GM19238 (cell line): ENCODE measurements around the gene ADD3.
A peak's percentile ranks its signal among the peaks of the same experiment; 100 is the strongest.

Experiments used
- DNase-seq: peaks from one replicate; pipeline ENCODE4 v3.0.0; 2011; ENCODE audit warnings: low spot score; ENCODE audit not compliant: insufficient read length

Gene ADD3

DNA sequence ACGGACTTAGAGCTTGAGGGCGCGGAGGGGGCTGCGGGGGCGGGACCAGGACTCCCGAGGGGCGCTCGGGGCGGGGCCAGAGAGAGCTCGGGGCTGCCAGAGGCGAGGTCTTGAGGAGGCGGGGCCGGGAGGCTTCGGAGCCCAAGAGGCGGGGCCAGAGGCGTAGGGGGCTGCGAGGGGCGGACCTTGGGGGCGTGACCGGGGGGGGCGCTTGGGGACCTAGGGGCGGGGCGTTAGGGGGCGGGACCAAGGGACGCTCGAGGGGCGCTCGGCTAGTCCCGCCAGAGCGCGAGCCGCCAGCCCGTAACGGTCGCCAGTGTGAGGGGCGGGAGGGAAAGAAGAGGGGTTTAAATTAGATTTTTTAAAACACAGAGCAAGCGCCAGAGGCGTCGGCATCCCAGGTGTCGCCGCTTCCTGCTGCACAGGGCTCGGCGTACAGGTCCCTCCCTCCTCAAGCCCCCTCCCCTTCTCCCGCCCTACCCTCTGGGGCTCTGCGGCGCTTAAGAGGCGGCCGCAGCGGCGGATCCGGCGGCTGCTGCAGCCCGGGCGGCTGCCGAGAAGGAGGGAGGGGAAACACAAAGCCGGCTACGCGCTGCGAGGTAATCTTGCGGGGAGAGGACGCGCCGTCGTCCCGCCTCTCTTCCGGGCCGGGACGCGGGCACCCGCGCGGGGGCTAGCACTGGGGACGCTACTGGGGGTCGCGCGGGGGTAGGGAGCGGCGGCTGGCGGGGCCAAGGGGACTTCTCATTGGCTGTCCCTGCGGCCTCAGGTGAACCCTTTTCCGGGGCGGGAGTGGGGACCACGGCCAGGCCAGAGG is at the start of gene ADD3:
Gene ADD3, plus strand, starts transcription at position 284 of the 817 bp plus-strand sequence. CDS start 92,670 bp downstream, outside the sequence.
- DNase-seq, result peak; percentile 81

- no peak for DNase-seq
Observed at GRCh38 chr10:109958059-109958458, 49.7 kb upstream of the ADD3 start.

DNA sequence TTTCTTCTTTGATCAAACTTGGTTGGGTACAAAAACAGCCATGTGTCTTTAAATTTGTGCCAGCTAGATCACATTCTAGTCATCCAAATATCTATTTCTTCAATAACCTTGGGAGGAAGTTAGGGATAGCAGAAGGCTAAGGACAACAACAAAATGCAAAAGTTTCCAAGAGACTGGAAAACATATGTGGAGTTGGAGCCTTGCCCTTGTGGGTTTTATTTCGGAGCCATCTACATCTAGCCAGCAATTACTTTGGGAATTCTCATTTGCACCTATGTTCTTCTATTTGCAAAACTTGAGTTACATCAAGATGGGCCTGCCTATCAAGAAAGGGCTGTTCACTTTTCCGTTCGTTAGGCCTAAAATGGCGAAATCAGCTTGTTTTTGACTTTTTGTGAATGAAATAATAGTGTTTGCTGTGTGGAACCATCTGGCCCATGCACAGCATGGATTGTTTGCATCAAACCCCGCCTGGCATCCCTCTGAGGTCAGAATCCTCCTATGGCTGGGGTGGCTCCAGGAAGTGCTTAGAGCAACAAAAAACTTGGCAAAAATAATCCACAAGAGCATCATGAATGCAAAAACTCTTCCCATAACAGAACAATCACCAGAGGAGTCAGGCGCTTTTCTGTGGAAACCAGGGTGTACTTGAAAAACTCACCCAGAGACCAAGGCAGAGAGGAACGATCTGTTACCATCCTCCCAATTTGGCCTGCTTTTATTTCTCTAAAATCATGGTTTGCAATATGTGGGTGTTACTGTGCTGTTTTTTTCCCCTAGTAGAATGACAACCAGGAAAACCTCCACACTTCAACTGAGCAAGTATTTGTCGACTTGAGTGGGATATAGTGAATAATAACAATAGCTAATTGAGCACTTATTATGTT is 48.3 kb upstream of the ADD3 start:
- DNase-seq, result no peak

DNA sequence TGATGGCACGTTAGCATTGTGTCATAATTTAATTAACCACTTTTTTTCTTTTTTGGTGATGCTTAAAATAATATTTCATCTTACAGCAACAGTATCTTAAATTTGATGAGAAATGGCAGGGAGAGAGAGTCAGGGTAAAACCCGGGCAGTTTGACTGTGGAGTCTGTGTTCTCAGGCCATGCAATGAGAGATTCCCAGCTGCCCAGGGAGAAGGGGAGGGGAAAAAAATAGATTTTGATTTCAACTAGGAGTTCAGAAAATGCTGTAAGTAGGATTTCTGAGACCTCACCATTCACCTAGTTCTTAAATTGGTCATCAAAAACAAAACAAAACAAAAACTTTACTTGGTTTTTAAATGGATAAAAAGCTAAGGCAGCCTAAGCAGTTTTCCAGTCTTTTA is 47.1 kb upstream of the ADD3 start:
- no peak for DNase-seq

DNA sequence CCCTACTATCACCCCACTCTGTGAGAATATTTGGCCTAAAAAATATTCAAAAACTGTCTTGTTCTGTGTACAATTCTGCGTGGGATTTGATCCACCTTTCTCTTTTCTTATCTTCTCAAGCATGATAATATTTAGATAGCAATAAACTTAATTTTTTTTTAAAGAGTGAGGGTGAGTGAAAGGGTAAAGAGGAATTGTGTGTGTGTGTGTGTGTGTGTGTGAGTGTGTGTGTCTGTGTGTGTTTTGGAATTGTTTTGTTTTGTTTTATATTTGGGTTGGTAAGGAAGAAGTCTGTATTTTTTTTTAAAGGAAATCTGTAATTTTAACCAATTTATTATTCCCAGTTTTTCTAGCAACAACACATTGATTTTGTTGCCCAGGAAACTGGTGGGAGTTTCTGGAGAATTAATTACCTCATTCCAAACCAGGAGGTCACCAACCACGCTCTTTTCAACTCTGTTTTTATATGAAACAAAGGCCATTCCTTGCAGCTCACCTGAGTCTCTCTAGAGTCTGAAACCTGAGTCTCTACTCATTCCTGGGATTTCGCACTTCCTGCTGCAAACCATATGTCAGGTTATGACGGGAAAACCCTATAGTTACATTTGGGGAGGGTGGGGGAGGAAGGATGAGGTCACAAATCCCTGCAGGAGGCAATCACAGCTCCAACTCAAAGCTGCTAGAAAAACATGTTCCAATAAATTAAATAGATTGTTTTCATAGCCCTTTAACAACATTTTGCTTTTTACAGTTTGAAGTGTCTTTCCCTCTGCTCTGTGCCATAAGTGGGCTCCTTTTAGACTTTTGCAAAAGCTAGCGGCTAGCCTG is 46.4 kb upstream of the ADD3 start:
- no peak for DNase-seq

GRCh38 chr10:109962247-109962646 is 45.5 kb upstream of the ADD3 start:
- DNase-seq, result no peak

- no peak for DNase-seq
Observed at GRCh38 chr10:109963439-109963838, 44.3 kb upstream of the ADD3 start.

GRCh38 chr10:109964318-109964717 is 43.5 kb upstream of the ADD3 start:
- no peak for DNase-seq

- DNase-seq, result no peak
Observed at GRCh38 chr10:109966961-109967738, 40.6 kb upstream of the ADD3 start.

- no peak for DNase-seq
Observed at GRCh38 chr10:109967739-109968088, 40.1 kb upstream of the ADD3 start.

DNA sequence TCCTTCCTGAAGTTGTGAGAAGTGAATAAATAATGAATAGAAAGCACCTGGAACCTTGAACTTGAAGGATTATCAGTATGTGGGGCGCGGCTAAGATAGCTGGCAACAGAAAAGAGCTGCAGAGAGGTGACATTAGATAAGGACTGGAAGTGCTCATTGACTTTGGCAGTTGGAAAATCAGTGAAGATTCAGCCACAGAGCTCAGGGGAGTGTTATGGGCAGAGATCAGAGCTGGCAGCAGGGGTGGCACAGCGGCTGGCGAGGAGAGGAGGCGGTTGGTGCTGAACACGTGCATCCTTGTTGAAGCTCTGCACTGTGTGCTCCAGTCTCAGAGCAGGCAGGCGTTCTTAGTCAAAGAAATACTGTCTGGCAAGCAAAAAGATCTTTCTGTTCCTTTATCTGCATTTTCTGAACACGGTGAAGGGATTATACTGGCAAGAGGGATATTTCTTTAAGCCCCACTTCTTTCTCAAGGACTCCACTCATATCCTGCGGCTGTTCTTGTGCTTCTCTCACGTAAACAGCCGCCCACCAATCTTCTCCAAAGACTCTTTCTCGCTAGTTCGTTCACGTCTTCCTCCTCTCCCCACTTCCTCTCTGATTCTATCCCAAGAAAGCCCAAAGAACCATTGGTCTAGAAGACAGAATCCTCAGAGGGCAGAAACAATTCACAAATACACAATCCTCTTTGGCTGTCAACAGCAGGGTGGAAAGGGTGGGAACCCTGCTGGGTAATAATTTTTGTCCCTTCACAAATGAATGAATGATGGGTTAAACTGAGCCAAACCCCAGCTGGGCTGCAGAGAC is 38.6 kb upstream of the ADD3 start:
- DNase-seq, result no peak

- no peak for DNase-seq
Observed at GRCh38 chr10:109969760-109970346, 37.9 kb upstream of the ADD3 start.

- DNase-seq, result no peak
Observed at GRCh38 chr10:109971634-109972033, 36.1 kb upstream of the ADD3 start.

GRCh38 chr10:109972372-109973001 is 35.3 kb upstream of the ADD3 start:
- no peak for DNase-seq

- DNase-seq, result no peak
Observed at GRCh38 chr10:109973326-109973829, 34.4 kb upstream of the ADD3 start.

GRCh38 chr10:109974504-109975191 is 33.1 kb upstream of the ADD3 start:
- no peak for DNase-seq

DNA sequence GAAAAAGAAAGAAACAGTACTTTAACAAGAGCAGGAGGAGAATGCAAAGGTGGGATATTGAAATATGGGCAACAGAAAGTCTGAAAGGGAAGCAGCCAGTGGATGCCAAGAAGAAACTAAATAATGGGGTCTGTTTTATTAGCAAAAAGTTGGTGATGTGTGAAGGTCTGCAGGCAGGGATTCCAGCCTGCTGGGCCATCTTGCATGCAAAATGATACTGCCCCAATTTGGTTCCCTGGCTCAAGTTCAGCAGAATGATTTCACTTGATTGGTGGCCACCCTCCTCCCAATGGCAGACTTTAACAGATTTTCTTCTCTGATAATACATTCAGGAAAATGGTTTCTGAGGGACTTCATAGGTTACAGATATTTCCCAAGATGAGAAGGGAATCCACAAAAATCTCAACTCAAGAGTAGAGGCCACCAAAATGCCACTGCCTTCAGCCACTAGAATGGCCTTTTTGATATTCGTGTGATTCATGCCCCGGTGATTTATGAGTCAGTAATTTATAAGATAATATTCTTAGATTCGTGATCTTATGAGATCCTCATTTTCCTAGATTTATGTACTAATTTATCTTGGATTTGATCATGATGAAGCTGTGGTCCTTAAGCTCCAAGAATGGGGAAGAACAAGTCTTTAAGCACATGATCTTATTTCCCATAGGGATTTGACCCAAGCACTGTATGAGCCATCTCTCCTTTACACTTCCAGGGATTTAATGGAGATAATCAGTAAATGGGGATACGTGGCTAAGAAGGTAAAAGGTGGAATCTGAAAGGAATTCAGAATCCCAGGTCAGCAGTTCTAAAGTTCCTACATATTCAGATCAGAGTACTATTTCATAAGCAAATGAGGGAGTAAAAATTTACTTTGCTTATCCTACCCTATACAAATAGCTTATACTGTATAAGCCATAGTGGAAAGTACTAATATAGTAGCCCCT is 32.3 kb upstream of the ADD3 start:
- no peak for DNase-seq
